Psoas muscle (tissue), 8 donors: ENCODE results near the gene HCAR2. TPM values are rescaled to one million over a fixed set of nuclear protein-coding genes. Genes with fewer than 3 reads are reported as not detected.
"Not testable (repeated sequence)": the region's sequence is repeated elsewhere in the genome, so short reads cannot be mapped to it uniquely, and the experiment has no call there.

ENCODE experiments used
- ATAC-seq, 4 donors: fragments of 200-7000 bp; cut with Tn5 transposase; one replicate each; pipeline ENCODE4 v1.9.1; 2020; ENCODE audit warnings: moderate library complexity in 3 of 4, mild to moderate bottlenecking in 2 of 4
- DNase-seq, 2 donors: peaks; one replicate each; pipeline ENCODE4 v3.0.0-alpha.2; 2020
- H3K27ac ChIP-seq: fragments of 200-600 bp; one replicate; pipeline ENCODE4 v1.8.0; 2022
- H3K27me3 ChIP-seq, 3 donors: fragments of 200-600 bp in 1 of 3; one replicate each; pipeline versions ENCODE4 v1.6.1 to v1.8.0; 2013 to 2022; ENCODE audit warnings: low read length in 2 of 3, mild to moderate bottlenecking in 2 of 3, moderate library complexity in 1 of 3; ENCODE audit not compliant: insufficient read depth in 3 of 3
- H3K36me3 ChIP-seq, 2 donors: fragments of 200-600 bp in 1 of 2; one replicate each; pipeline versions ENCODE4 v1.6.1 to v1.8.0; 2013 to 2022; ENCODE audit warnings: low read depth in 1 of 2, mild to moderate bottlenecking in 1 of 2, moderate library complexity in 1 of 2; ENCODE audit not compliant: insufficient read depth in 1 of 2
- H3K4me1 ChIP-seq: fragments of 200-600 bp; one replicate; pipeline ENCODE4 v1.8.0; 2022
- H3K4me3 ChIP-seq: fragments of 200-600 bp; one replicate; pipeline ENCODE4 v1.8.0; 2022; ENCODE audit warnings: mild to moderate bottlenecking
- H3K9me3 ChIP-seq: fragments of 200-600 bp; one replicate; pipeline ENCODE4 v1.8.0; 2022
- WGBS, 3 donors: extraction: QIAGEN DNeasy Blood & Tissue Kit; methylation state at CpG; one replicate each; pipeline versions ENCODE4 v1.1.6 to v1.1.7; 2013; 5-methylcytosine and 5-hydroxymethylcytosine counted together
- intact Hi-C, 2 donors: fragments of 100-400 bp; cut with DNase I; formaldehyde crosslinking; loops; one replicate each; pipeline versions ENCODE4 v1.11.0 to v1.14.2; 2022
- polyA plus RNA-seq, 3 donors: library from polyadenylated mRNA; stranded (reverse); fragments of 200-250 nt; gene quantifications; one replicate each; pipeline ENCODE4 v1.2.3, GENCODE V29; 2013
- total RNA-seq, 4 donors: library from RNA; stranded (reverse); fragmentation: NEBNext Ultra II Directional in 2 of 4; extraction: Animal tissue kit (Norgen Biotek cat#: 25700) in 2 of 4; gene quantifications; one replicate each; pipeline versions ENCODE4 v1.2.1 to v1.2.4, GENCODE V29; 2021 to 2023
- TF ChIP-seq, protein P1 (sequence below): fragments of 200-600 bp; IDR thresholded peaks from one replicate; pipeline ENCODE4 v1.8.0; 2022; ENCODE audit warnings: antibody characterized with exemption
- donor health status: healthy with polysubstance abuse.
- donor health status: DM: no; HTN: no; CAD: no; lungs with moderate emphysema.
- donor health status: Bipolar disorder and iron deficiency.
- donor health status: healthy.
- donor health status: DM: yes; HTN: yes; CAD: no.
- donor health status: DM: no; HTN: no; CAD: no.
- donor health status: DM: no; HTN: no; CAD: no.
- donor health status: DM: yes; HTN: yes; CAD: no.

Gene HCAR2
- total and polyA plus RNA-seq, 7 donors, result 0.01 to 0.61 (median 0.15) TPM; not detected in 3

DNA sequence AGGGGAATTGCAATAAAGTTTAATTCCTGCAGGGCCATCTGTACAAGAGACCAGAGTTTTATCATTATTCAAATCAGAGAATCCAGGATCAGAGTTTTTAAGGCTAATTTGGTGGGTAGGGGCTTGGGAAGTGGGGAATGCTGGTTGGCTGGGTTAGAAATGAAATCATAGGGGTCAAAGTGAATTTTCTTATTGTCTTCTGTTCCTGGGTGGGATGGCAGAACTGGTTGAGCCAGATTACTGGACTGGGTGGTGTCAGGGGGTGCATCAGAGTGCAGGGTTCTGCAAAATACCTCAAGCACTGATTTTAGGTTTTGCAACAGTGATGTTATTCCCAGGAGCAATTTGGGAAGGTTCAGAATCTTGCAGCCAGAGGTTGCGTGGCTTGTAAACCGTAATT, 6.2 kb downstream of the HCAR2 start:
- H3K27me3 ChIP-seq, H3K4me1 ChIP-seq, intact Hi-C loops, H3K27ac ChIP-seq, DNase-seq, ATAC-seq, H3K36me3 ChIP-seq, H3K4me3 ChIP-seq, H3K9me3 ChIP-seq: not testable (repeated sequence)
- 82 to 89% (median 84%) methylated on average over 2 of the region's 2 CpGs for WGBS, 3 donors

DNA sequence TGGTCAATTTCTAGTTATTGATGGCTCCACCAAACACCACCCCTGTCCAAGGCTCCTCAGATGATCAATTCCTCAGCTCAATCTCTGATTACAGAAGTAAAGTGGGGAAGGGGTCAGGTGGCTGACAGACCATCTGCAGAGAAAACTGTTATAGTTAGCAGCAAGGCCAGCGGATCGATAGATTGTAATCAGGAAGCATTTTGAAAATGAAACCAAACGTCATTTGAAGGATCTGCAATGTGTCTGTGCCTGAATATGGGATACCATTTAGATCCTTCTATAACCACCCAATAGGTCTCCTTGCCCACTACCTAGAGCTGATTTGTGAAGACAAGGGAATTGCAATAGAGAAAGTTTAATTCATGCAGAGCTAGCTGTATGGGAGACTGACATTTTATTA, 11.6 kb downstream of the HCAR2 start:
- H3K36me3 ChIP-seq, result no peaks in the 10 kb centered on the region
- H3K4me1 ChIP-seq, result no peaks in the 10 kb centered on the region
- intact Hi-C loops, result no loop called here
- H3K27ac ChIP-seq, result no peak overlapping the region
- ATAC-seq (no peak), DNase-seq (no peak)
- H3K27me3 ChIP-seq, result no peaks in the 10 kb centered on the region
- TF ChIP-seq, protein P1, sequence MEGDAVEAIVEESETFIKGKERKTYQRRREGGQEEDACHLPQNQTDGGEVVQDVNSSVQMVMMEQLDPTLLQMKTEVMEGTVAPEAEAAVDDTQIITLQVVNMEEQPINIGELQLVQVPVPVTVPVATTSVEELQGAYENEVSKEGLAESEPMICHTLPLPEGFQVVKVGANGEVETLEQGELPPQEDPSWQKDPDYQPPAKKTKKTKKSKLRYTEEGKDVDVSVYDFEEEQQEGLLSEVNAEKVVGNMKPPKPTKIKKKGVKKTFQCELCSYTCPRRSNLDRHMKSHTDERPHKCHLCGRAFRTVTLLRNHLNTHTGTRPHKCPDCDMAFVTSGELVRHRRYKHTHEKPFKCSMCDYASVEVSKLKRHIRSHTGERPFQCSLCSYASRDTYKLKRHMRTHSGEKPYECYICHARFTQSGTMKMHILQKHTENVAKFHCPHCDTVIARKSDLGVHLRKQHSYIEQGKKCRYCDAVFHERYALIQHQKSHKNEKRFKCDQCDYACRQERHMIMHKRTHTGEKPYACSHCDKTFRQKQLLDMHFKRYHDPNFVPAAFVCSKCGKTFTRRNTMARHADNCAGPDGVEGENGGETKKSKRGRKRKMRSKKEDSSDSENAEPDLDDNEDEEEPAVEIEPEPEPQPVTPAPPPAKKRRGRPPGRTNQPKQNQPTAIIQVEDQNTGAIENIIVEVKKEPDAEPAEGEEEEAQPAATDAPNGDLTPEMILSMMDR, result no peak
- no peak overlapping the region for H3K4me3 ChIP-seq
- H3K9me3 ChIP-seq, result no peaks in the 10 kb centered on the region
- 81 to 83% (median 82%) methylated on average over 3 of the region's 3 CpGs for WGBS, 3 donors

GRCh38 chr12:122688291-122688690, 14.9 kb downstream of the HCAR2 start:
- Histone ChIP-seq H3K27ac (no peak overlapping the region), H3K4me3 (no peak overlapping the region), H3K36me3 (no peaks in the 10 kb centered on the region), H3K4me1 (no peaks in the 10 kb centered on the region), H3K9me3 (no peaks in the 10 kb centered on the region), H3K27me3 (no peaks in the 10 kb centered on the region)
- intact Hi-C loops, result no loop called here
- ATAC-seq, result no peak
- 82 to 88% (median 83%) methylated on average over 3 of the region's 3 CpGs for WGBS, 3 donors
- TF ChIP-seq, protein P1, result no peak
- DNase-seq, result no peak

GRCh38 chr12:122687086-122687485, 16.1 kb downstream of the HCAR2 start:
- no peak for ATAC-seq
- H3K4me1 ChIP-seq, result no peaks in the 10 kb centered on the region

DNA sequence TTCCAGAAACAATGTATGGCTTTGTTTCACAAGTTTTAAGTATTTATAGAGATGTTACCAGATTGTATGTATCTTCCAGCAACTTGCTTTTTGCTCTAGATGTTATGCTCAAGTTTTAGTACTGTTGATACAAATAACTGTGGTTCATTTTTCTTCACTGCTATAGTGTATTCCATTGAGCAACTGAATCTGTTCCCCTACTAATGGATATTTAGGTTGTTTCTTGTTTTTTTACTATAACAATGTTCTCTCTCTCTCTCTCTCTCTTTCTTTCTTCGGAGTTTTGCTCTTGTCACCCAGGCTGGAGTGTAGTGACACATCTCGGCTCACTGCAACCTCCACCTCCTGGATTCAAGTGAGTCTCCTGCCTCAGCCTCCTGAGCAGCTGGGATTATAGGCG, 16.6 kb downstream of the HCAR2 start:
- no peaks in the 10 kb centered on the region for H3K27me3 ChIP-seq
- TF ChIP-seq, protein P1, result no peak
- H3K4me1 ChIP-seq, result no peaks in the 10 kb centered on the region
- DNase-seq (no peak), ATAC-seq (no peak)
- H3K4me3 ChIP-seq, result no peak overlapping the region
- intact Hi-C loops, result no loop called here
- H3K36me3 ChIP-seq, result no peaks in the 10 kb centered on the region
- H3K27ac ChIP-seq, result no peak overlapping the region
- WGBS, 3 donors, result 86 to 97% (median 92%) methylated on average over 3 of the region's 3 CpGs
- no peaks in the 10 kb centered on the region for H3K9me3 ChIP-seq

More at GRCh38 chr12:122687086-122687485, 16.1 kb downstream of the HCAR2 start:
- intact Hi-C loops, result no loop called here
- Histone ChIP-seq H3K4me3 (no peak overlapping the region), H3K36me3 (no peaks in the 10 kb centered on the region), H3K27ac (no peak overlapping the region), H3K9me3 (no peaks in the 10 kb centered on the region), H3K27me3 (no peaks in the 10 kb centered on the region)
- TF ChIP-seq, protein P1, result no peak
- 39 to 53% (median 41%) methylated on average over 5 of the region's 5 CpGs for WGBS, 3 donors
- no peak for DNase-seq
